H1 (cell line): ENCODE measurements around the gene GTF3C2. TPM values are rescaled to one million over a fixed set of nuclear protein-coding genes. Genes with fewer than 3 reads are reported as not detected.

Source experiments
- CHD1 ChIP-seq: IDR thresholded peaks from 2 replicates; pipeline ENCODE4 v1.6.1; 2012; ENCODE audit warnings: low read depth, low read length, improper control_type of control experiment
- MAFK ChIP-seq: IDR thresholded peaks from 2 replicates; pipeline ENCODE4 v1.6.1; 2012; ENCODE audit warnings: low read depth, mild to moderate bottlenecking, improper control_type of control experiment, low read length
- MAX ChIP-seq: IDR thresholded peaks from 2 replicates; pipeline ENCODE4 v1.6.1; 2012; ENCODE audit warnings: inconsistent platforms
- RFX5 ChIP-seq: IDR thresholded peaks from 2 replicates; pipeline ENCODE4 v1.6.1; 2011; ENCODE audit warnings: low read depth, low read length, improper control_type of control experiment, borderline replicate concordance
- polyA plus RNA-seq, 7 experiments: library from polyadenylated mRNA; depleted of rRNA in 3 of 7; stranded (reverse) in 5 of 7; unstranded in 2 of 7; fragments of >200 nt in 5 of 7; fragments of 200-250 nt in 2 of 7; gene quantifications; 1 replicate in 5 of 7; 2 replicates in 1 of 7; 4 replicates in 1 of 7; pipeline versions ENCODE4 v1.2.1 to v1.2.3, GENCODE V29; 2011 to 2013; ENCODE audit warnings: missing spikeins in 2 of 7, mixed read lengths in 2 of 7
- total RNA-seq: library from RNA; stranded (reverse); fragmentation: NEBNext Ultra II Directional; extraction: Animal tissue kit (Norgen Biotek cat#: 25700); gene quantifications from 2 replicates; pipeline ENCODE4 v1.2.1, GENCODE V29; 2021

GTF3C2 gene
- total and polyA plus RNA-seq, 2 of the 8 experiments (the other 6 are each of a cell fraction or from before 2014, with no cell fraction given), result 118 to 127 TPM

- no peak for TF ChIP-seq CHD1
- TF ChIP-seq RFX5, result no peak
- no peak for TF ChIP-seq MAX
- TF ChIP-seq MAFK, result no peak
Measured at GRCh38 chr2:27376151-27376865, 19.7 kb upstream of the GTF3C2 start (continued).
